SK-N-SH (cell line): Measurements from ENCODE around the gene TMEM232. TPM values are rescaled to one million over a fixed set of nuclear protein-coding genes. Genes with fewer than 3 reads are reported as not detected.

ENCODE experiments used
- CTCF ChIA-PET: fragments of 300-600, 350-600 bp; formaldehyde crosslinking; extraction: SDS; loops from one replicate; lab custom pipeline; 2021; lab: Yijun Ruan, JAX
- POLR2A ChIA-PET: fragments of 350-600 bp; sonication (Branson Sonifier 250); formaldehyde crosslinking; extraction: SDS; loops from one replicate; lab custom pipeline; 2020; ENCODE audit warnings: antibody characterized with exemption, inconsistent platforms; lab: Yijun Ruan, JAX
- DNase-seq: peaks from one replicate; pipeline ENCODE4 v3.0.0; 2012
- H2AFZ ChIP-seq: fragments of 200-600 bp; sonication (generic); 2 replicates; pipeline ENCODE4 v1.8.1; 2016; ENCODE audit warnings: antibody characterized with exemption, mild to moderate bottlenecking, low read depth
- H3F3A ChIP-seq: fragments of 200-600 bp; sonication (generic); replicated peaks from 2 replicates; pipeline ENCODE3; 2016; ENCODE audit warnings: antibody characterized with exemption, mild to moderate bottlenecking; ENCODE audit not compliant: insufficient read depth
- H3K27ac ChIP-seq, 2 experiments: fragments of 200-500 bp in 1 of 2; fragments of 200-600 bp in 1 of 2; sonication (Bioruptor generic) in 1 of 2; sonication (generic), shearing (Covaris generic) in 1 of 2; 2 replicates each; pipeline versions ENCODE4 v1.5.1 to v1.6.1; 2014 to 2016; ENCODE audit warnings: low read depth in 2 of 2, inconsistent platforms in 1 of 2, low read length in 1 of 2, mild to moderate bottlenecking in 1 of 2, mixed read lengths in 1 of 2
- H3K27me3 ChIP-seq: fragments of 200-600 bp; sonication (generic), shearing (Covaris generic); 2 replicates; pipeline ENCODE4 v1.6.1; 2016; ENCODE audit warnings: mixed run types; ENCODE audit not compliant: insufficient read depth
- H3K36me3 ChIP-seq, 2 experiments: fragments of 200-500 bp in 1 of 2; fragments of 200-600 bp in 1 of 2; sonication (Bioruptor generic) in 1 of 2; sonication (generic) in 1 of 2; replicated peaks in 1 of 2; 2 replicates each; pipeline versions ENCODE3 to v1.5.1; 2014 to 2016; ENCODE audit warnings: low read length in 1 of 2, mild to moderate bottlenecking in 1 of 2; ENCODE audit not compliant: insufficient read depth in 2 of 2, control insufficient read depth in 1 of 2
- H3K4me1 ChIP-seq, 2 experiments: fragments of 200-500 bp in 1 of 2; fragments of 200-600 bp in 1 of 2; sonication (Bioruptor generic) in 1 of 2; sonication (generic), shearing (Covaris generic) in 1 of 2; 2 replicates each; pipeline versions ENCODE4 v1.5.1 to v1.6.1; 2014 to 2016; ENCODE audit warnings: low read depth in 1 of 2, low read length in 1 of 2, mixed run types in 1 of 2; ENCODE audit not compliant: insufficient read depth in 2 of 2, control insufficient read depth in 1 of 2
- H3K4me2 ChIP-seq: fragments of 200-600 bp; sonication (generic), shearing (Covaris generic); 2 replicates; pipeline ENCODE4 v1.6.1; 2017; ENCODE audit warnings: mixed run types
- H3K4me3 ChIP-seq, 2 experiments: fragments of 200-500 bp in 1 of 2; fragments of 200-600 bp in 1 of 2; sonication (Bioruptor generic) in 1 of 2; sonication (generic), shearing (Covaris generic) in 1 of 2; 2 replicates each; pipeline versions ENCODE4 v1.5.1 to v1.8.1; 2014 to 2016; ENCODE audit warnings: low read depth in 2 of 2, inconsistent platforms in 1 of 2, low read length in 1 of 2, mild to moderate bottlenecking in 1 of 2, mixed read lengths in 1 of 2, moderate library complexity in 1 of 2
- H3K79me2 ChIP-seq: fragments of 200-600 bp; sonication (generic); 2 replicates; pipeline ENCODE4 v1.8.1; 2017; ENCODE audit warnings: mild to moderate bottlenecking; ENCODE audit not compliant: insufficient read depth
- H3K9ac ChIP-seq: fragments of 200-600 bp; sonication (generic); 2 replicates; pipeline ENCODE4 v1.6.1; 2017; ENCODE audit warnings: mixed run types
- H3K9me2 ChIP-seq: fragments of 200-600 bp; sonication (generic); 2 replicates; pipeline ENCODE4 v1.6.1; 2017; ENCODE audit warnings: mixed run types
- H3K9me3 ChIP-seq: fragments of 200-600 bp; sonication (generic); 2 replicates; pipeline ENCODE4 v1.6.1; 2017; ENCODE audit warnings: mixed run types, mild to moderate bottlenecking, moderate library complexity
- H4K20me1 ChIP-seq: fragments of 200-600 bp; sonication (generic); 2 replicates; pipeline ENCODE4 v1.6.1; 2017; ENCODE audit warnings: mild to moderate bottlenecking, mixed run types; ENCODE audit not compliant: insufficient read depth
- ELF1 ChIP-seq: IDR thresholded peaks from 2 replicates; pipeline ENCODE4 v1.4.0; 2012
- EP300 ChIP-seq, 2 experiments: IDR thresholded peaks; 2 replicates each; pipeline versions ENCODE4 v1.4.0 to v1.6.1; 2012; ENCODE audit warnings: borderline replicate concordance in 1 of 2, low read depth in 1 of 2, low read length in 1 of 2
- FOSL2 ChIP-seq: IDR thresholded peaks from 2 replicates; pipeline ENCODE4 v1.4.0; 2012; ENCODE audit warnings: low read depth, mild to moderate bottlenecking, moderate library complexity, borderline replicate concordance
- FOXM1 ChIP-seq: IDR thresholded peaks from 2 replicates; pipeline ENCODE4 v1.4.0; 2012; ENCODE audit warnings: low read depth, mild to moderate bottlenecking
- JUND ChIP-seq: IDR thresholded peaks from 2 replicates; pipeline ENCODE4 v1.4.0; 2012
- MXI1 ChIP-seq: IDR thresholded peaks from 2 replicates; pipeline ENCODE4 v1.6.1; 2012; ENCODE audit warnings: mild to moderate bottlenecking, low read depth, low read length, improper control_type of control experiment
- PBX3 ChIP-seq: IDR thresholded peaks from 2 replicates; pipeline ENCODE4; 2012
- RAD21 ChIP-seq: IDR thresholded peaks from 2 replicates; pipeline ENCODE4 v1.6.1; 2012; ENCODE audit warnings: mild to moderate bottlenecking, low read length
- SIN3A ChIP-seq: IDR thresholded peaks from 2 replicates; pipeline ENCODE4 v1.6.1; 2012; ENCODE audit warnings: low read depth, mild to moderate bottlenecking, low read length, moderate library complexity, borderline replicate concordance
- SMC3 ChIP-seq: IDR thresholded peaks from 2 replicates; pipeline ENCODE4 v1.6.1; 2012; ENCODE audit warnings: low read depth, low read length, improper control_type of control experiment
- WGBS: methylation state at CpG from one replicate; pipeline ENCODE4 v1.1.6; 2017; ENCODE audit warnings: low lambda C conversion rate; 5-methylcytosine and 5-hydroxymethylcytosine counted together
- polyA plus RNA-seq, 3 experiments: library from polyadenylated mRNA; depleted of rRNA; stranded (reverse); fragments of >200 nt; gene quantifications; 2 replicates each; pipeline ENCODE4 v1.2.3, GENCODE V29; 2012
- TF ChIP-seq, protein P1 (sequence below): fragments of 200-600 bp; sonication (generic); IDR thresholded peaks from 2 replicates; pipeline ENCODE4 v1.6.1; 2017; ENCODE audit warnings: antibody characterized with exemption, mild to moderate bottlenecking, moderate library complexity
- TF ChIP-seq, protein P2 (sequence below): IDR thresholded peaks from 2 replicates; pipeline ENCODE4 v1.4.0; 2012; ENCODE audit warnings: low read depth, borderline replicate concordance
- TF ChIP-seq, protein P3 (sequence below): IDR thresholded peaks from 2 replicates; pipeline ENCODE4 v1.6.1; 2012; ENCODE audit warnings: mild to moderate bottlenecking, low read depth, low read length, moderate library complexity
- TF ChIP-seq, protein P4 (sequence below): IDR thresholded peaks from 2 replicates; pipeline ENCODE4 v1.4.0; 2012; ENCODE audit warnings: low read depth, borderline replicate concordance

Gene TMEM232
- polyA plus RNA-seq, 1 of the 3 experiments (the other 2 are of a cell fraction), result 0.66 TPM

DNA sequence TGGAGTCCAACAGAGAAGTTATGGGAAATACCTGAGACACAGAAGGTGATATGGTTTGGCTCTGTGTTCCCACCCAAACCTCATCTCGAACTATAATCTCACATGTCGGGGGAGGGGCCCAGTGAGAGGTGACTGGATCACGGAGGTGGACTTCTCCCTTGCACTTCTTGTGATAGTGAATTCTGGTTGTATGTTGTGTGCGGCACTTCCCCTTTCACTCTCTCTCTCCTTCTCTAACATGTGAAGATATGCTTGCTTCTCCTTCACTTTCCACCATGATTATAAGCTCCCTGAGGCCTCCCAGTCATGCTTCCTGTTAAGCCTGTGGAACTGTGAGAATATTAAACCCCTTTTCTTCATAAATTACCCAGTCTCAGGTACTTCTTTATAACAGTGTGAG is 96.1 kb downstream of the TMEM232 start:
- 0 out of 2 replicates have a peak, but pooled peaks cover 3% of the 10 kb centered on the region for H3K9me3 ChIP-seq
- H2AFZ ChIP-seq, result no peak overlapping the region
- TF ChIP-seq, protein P1, sequence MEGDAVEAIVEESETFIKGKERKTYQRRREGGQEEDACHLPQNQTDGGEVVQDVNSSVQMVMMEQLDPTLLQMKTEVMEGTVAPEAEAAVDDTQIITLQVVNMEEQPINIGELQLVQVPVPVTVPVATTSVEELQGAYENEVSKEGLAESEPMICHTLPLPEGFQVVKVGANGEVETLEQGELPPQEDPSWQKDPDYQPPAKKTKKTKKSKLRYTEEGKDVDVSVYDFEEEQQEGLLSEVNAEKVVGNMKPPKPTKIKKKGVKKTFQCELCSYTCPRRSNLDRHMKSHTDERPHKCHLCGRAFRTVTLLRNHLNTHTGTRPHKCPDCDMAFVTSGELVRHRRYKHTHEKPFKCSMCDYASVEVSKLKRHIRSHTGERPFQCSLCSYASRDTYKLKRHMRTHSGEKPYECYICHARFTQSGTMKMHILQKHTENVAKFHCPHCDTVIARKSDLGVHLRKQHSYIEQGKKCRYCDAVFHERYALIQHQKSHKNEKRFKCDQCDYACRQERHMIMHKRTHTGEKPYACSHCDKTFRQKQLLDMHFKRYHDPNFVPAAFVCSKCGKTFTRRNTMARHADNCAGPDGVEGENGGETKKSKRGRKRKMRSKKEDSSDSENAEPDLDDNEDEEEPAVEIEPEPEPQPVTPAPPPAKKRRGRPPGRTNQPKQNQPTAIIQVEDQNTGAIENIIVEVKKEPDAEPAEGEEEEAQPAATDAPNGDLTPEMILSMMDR, result no peak
- TF ChIP-seq MXI1 (no peak), FOSL2 (no peak), RAD21 (no peak), JUND (no peak), EP300 (IDR thresholded peaks at IDR 0.05; ENCODE audit: borderline replicate concordance in 1 of 2, low read depth in 1 of 2, low read length in 1 of 2) (no peak), SIN3A (no peak), PBX3 (no peak), ELF1 (no peak), SMC3 (no peak), FOXM1 (no peak)
- TF ChIP-seq, protein P2, sequence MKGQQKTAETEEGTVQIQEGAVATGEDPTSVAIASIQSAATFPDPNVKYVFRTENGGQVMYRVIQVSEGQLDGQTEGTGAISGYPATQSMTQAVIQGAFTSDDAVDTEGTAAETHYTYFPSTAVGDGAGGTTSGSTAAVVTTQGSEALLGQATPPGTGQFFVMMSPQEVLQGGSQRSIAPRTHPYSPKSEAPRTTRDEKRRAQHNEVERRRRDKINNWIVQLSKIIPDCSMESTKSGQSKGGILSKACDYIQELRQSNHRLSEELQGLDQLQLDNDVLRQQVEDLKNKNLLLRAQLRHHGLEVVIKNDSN, result no peak
- TF ChIP-seq, protein P3, sequence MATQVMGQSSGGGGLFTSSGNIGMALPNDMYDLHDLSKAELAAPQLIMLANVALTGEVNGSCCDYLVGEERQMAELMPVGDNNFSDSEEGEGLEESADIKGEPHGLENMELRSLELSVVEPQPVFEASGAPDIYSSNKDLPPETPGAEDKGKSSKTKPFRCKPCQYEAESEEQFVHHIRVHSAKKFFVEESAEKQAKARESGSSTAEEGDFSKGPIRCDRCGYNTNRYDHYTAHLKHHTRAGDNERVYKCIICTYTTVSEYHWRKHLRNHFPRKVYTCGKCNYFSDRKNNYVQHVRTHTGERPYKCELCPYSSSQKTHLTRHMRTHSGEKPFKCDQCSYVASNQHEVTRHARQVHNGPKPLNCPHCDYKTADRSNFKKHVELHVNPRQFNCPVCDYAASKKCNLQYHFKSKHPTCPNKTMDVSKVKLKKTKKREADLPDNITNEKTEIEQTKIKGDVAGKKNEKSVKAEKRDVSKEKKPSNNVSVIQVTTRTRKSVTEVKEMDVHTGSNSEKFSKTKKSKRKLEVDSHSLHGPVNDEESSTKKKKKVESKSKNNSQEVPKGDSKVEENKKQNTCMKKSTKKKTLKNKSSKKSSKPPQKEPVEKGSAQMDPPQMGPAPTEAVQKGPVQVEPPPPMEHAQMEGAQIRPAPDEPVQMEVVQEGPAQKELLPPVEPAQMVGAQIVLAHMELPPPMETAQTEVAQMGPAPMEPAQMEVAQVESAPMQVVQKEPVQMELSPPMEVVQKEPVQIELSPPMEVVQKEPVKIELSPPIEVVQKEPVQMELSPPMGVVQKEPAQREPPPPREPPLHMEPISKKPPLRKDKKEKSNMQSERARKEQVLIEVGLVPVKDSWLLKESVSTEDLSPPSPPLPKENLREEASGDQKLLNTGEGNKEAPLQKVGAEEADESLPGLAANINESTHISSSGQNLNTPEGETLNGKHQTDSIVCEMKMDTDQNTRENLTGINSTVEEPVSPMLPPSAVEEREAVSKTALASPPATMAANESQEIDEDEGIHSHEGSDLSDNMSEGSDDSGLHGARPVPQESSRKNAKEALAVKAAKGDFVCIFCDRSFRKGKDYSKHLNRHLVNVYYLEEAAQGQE, result no peak
- TF ChIP-seq, protein P4, sequence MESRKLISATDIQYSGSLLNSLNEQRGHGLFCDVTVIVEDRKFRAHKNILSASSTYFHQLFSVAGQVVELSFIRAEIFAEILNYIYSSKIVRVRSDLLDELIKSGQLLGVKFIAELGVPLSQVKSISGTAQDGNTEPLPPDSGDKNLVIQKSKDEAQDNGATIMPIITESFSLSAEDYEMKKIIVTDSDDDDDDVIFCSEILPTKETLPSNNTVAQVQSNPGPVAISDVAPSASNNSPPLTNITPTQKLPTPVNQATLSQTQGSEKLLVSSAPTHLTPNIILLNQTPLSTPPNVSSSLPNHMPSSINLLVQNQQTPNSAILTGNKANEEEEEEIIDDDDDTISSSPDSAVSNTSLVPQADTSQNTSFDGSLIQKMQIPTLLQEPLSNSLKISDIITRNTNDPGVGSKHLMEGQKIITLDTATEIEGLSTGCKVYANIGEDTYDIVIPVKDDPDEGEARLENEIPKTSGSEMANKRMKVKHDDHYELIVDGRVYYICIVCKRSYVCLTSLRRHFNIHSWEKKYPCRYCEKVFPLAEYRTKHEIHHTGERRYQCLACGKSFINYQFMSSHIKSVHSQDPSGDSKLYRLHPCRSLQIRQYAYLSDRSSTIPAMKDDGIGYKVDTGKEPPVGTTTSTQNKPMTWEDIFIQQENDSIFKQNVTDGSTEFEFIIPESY, result no peak
- H3F3A ChIP-seq, result peaks cover 2% of the 10 kb centered on the region
- no peaks in the 10 kb centered on the region for H3K79me2 ChIP-seq
- no peak for DNase-seq
- no peaks in the 10 kb centered on the region for H3K36me3 ChIP-seq
- H3K27me3 ChIP-seq, result no peaks in the 10 kb centered on the region
- CTCF ChIA-PET, result interaction anchor here (0.9 kb wide), 1 partner anchor 189 kb away, joined by 3 read pairs; no protein-coding TSS in a partner anchor
- H3K4me3 ChIP-seq, result no peak overlapping the region
- H3K9me2 ChIP-seq, result no peaks in the 10 kb centered on the region
- H3K9ac ChIP-seq, result no peak overlapping the region
- H3K4me2 ChIP-seq, result no peak overlapping the region
- H3K27ac ChIP-seq, result no peak overlapping the region
- WGBS, result 79% methylated on average over 4 of the region's 4 CpGs
- no peaks in the 10 kb centered on the region for H3K4me1 ChIP-seq
- H4K20me1 ChIP-seq, result no peaks in the 10 kb centered on the region
- POLR2A ChIA-PET, result no interaction called here
